Ascending aorta (tissue), 2 donors: Measurements from ENCODE around the gene DDX49. TPM values are rescaled to one million over a fixed set of nuclear protein-coding genes. Genes with fewer than 3 reads are reported as not detected.

ENCODE experiments used
- DNase-seq, 2 donors: peaks; one replicate each; pipeline ENCODE4 v3.0.0-alpha.2; 2019; ENCODE audit warnings: low spot score in 2 of 2
- H3K27ac ChIP-seq, 2 donors: fragments of 200-600 bp; sonication (generic); one replicate each; pipeline ENCODE4 v1.5.1; 2016 to 2017; ENCODE audit warnings: mild to moderate bottlenecking in 1 of 2
- H3K27me3 ChIP-seq: fragments of 200-600 bp; sonication (generic); one replicate; pipeline ENCODE4 v1.5.1; 2017
- H3K36me3 ChIP-seq, 2 donors: fragments of 200-600 bp; sonication (generic); one replicate each; pipeline ENCODE4 v1.5.1; 2016
- H3K4me1 ChIP-seq, 2 donors: fragments of 200-600 bp; sonication (generic); one replicate each; pipeline ENCODE4 v1.5.1; 2016 to 2017; ENCODE audit warnings: mild to moderate bottlenecking in 1 of 2
- H3K4me3 ChIP-seq, 2 donors: fragments of 200-600 bp; sonication (generic); one replicate each; pipeline ENCODE4 v1.5.1; 2016 to 2017; ENCODE audit warnings: mild to moderate bottlenecking in 1 of 2
- H3K9me3 ChIP-seq, 2 donors: fragments of 200-600 bp; sonication (generic); one replicate each; pipeline ENCODE4 v1.5.1; 2016
- intact Hi-C: fragments of 100-400 bp; cut with DNase I; formaldehyde crosslinking; loops from one replicate; pipeline ENCODE4 v1.15.1; 2023
- total RNA-seq: library from RNA; depleted of rRNA; stranded (reverse); fragments of >200 nt; gene quantifications from one replicate; pipeline ENCODE4 v1.1.0, GENCODE V29; 2016
- TF ChIP-seq, protein P1 (sequence below), 3 experiments: fragments of 200-600 bp in 2 of 3; fragments of 450-650 bp in 1 of 3; sonication (generic) in 2 of 3; IDR thresholded peaks; one replicate each; pipeline ENCODE4 v1.5.1; 2016 to 2019; ENCODE audit warnings: antibody characterized with exemption in 3 of 3, mild to moderate bottlenecking in 1 of 3, moderate library complexity in 1 of 3

Gene DDX49
- total RNA-seq, 1 donor from 2014 or later = 51.6 TPM

GRCh38 chr19:18975869-18976268 lies 56.4 kb downstream of the DDX49 start:
- TF ChIP-seq, protein P1, sequence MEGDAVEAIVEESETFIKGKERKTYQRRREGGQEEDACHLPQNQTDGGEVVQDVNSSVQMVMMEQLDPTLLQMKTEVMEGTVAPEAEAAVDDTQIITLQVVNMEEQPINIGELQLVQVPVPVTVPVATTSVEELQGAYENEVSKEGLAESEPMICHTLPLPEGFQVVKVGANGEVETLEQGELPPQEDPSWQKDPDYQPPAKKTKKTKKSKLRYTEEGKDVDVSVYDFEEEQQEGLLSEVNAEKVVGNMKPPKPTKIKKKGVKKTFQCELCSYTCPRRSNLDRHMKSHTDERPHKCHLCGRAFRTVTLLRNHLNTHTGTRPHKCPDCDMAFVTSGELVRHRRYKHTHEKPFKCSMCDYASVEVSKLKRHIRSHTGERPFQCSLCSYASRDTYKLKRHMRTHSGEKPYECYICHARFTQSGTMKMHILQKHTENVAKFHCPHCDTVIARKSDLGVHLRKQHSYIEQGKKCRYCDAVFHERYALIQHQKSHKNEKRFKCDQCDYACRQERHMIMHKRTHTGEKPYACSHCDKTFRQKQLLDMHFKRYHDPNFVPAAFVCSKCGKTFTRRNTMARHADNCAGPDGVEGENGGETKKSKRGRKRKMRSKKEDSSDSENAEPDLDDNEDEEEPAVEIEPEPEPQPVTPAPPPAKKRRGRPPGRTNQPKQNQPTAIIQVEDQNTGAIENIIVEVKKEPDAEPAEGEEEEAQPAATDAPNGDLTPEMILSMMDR (IDR thresholded peaks at IDR 0.05) = no peak
- H3K36me3 ChIP-seq = no peaks in the 10 kb centered on the region
- H3K4me3 ChIP-seq = no peak overlapping the region
- H3K4me1 ChIP-seq = peaks cover 0 to 5% of the 10 kb centered on the region in 2 donors
- DNase-seq = no peak
- intact Hi-C loops = no loop called here
- no peaks in the 10 kb centered on the region for H3K9me3 ChIP-seq
- H3K27ac ChIP-seq = no peak overlapping the region
- no peaks in the 10 kb centered on the region for H3K27me3 ChIP-seq

Other genes with a start within 250 kb of the DDX49 start
- 10.0 TPM for gene CRTC1, start 236.0 kb upstream of the DDX49 start, total RNA-seq
- gene COMP, start 128.4 kb upstream of the DDX49 start, total RNA-seq = 5.0 TPM
- gene UPF1, start 87.8 kb upstream of the DDX49 start, total RNA-seq = 225 TPM
- gene CERS1, start 23.6 kb upstream of the DDX49 start, total RNA-seq = not detected
- gene COPE, start 328 bp upstream of the DDX49 start, total RNA-seq = 331 TPM
- 93.0 TPM for gene HOMER3, start 21.5 kb downstream of the DDX49 start, total RNA-seq
- 23.6 TPM for gene SUGP2, start 113.8 kb downstream of the DDX49 start, total RNA-seq
- 34.7 TPM for gene ARMC6, start 113.9 kb downstream of the DDX49 start, total RNA-seq
- 8.9 TPM for gene SLC25A42, start 144.3 kb downstream of the DDX49 start, total RNA-seq
- 14.5 TPM for gene TMEM161A, start 218.8 kb downstream of the DDX49 start, total RNA-seq